Measurements from ENCODE around the gene FOXF1.

Gene FOXF1

DNA sequence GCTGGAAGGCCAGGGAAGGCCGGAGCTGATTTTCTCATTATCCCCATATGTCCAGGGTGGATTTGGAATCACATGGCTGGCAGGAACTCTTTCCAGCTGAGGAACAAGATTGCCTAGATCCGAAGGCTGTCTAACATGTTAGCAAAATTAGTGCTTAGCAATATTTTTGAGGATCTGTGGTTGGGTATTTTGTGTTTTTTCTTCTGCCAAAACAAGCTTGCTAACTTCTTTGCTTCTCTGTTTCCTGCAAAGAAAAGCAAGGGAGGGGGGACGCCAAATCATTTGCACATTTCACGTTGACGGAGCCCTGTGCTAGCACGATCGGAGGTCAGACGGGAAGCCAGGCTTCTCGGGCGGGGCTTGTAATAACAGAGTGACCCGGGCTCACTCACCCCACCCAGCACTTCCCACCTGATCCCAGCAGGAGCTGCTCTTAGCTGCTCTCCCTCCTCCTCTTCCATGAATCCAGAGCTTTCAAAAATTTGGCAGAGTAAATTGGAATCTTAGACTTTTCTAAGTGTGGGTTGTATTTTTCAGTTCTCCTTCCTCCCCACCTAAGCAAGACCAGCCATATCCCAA is 33.3 kb upstream of the FOXF1 start:
- H3K4me3 ChIP-seq (ENCODE audit: low read length): no peak overlapping the region
- H3K9me3 ChIP-seq (ENCODE audit: insufficient read depth, low read depth, low read length): peaks cover 3% of the 10 kb centered on the region; the same call in 1 of the 2 replicates

DNA sequence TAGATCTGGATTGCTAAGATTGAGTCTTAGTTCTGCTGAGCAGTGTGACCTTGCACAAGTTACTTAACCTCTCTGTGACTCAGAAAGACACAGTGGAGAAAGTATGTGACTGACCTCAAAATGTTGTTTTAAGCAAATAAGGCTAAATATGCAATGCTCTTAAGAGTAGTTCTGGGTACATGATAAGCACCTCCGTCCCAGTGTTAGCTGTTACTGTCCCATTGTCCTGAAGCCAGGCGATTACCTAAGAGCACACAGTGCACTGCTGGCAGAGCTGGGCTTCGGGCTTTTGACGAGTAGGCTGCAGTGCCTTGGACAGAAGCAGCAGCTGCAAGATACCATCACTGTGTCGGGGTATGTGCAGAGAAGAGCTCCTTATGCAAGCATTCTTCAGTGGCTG is 32.7 kb upstream of the FOXF1 start:
- Histone ChIP-seq H3K4me1 (ENCODE audit: insufficient read depth, low read length) (no peaks in the 10 kb centered on the region), H3K27me3 (ENCODE audit: insufficient read depth, low read length) (0 out of 2 replicates have a peak, but pooled peaks cover 6% of the 10 kb centered on the region), H3K36me3 (ENCODE audit: insufficient read depth, low read length) (no peaks in the 10 kb centered on the region), H3K4me3 (ENCODE audit: low read length) (no peak overlapping the region), H3K27ac (ENCODE audit: low read depth, low read length) (no peak overlapping the region), H3K9ac (ENCODE audit: low read depth, low read length) (no peak overlapping the region), H3K9me3 (ENCODE audit: insufficient read depth, low read depth, low read length) (no peaks in the 10 kb centered on the region)
- WGBS: 90% methylated on average over 5 of the region's 5 CpGs

More for the DNA sequence above, 33.3 kb upstream of the FOXF1 start:
- Histone ChIP-seq H3K27me3 (ENCODE audit: insufficient read depth, low read length) (0 out of 2 replicates have a peak, but pooled peaks cover 6% of the 10 kb centered on the region), H3K27ac (ENCODE audit: low read depth, low read length) (no peak overlapping the region), H3K9ac (ENCODE audit: low read depth, low read length) (no peak overlapping the region), H3K36me3 (ENCODE audit: insufficient read depth, low read length) (no peaks in the 10 kb centered on the region), H3K4me1 (ENCODE audit: insufficient read depth, low read length) (no peaks in the 10 kb centered on the region)
- 41% methylated on average over 11 of the region's 11 CpGs for WGBS

DNA sequence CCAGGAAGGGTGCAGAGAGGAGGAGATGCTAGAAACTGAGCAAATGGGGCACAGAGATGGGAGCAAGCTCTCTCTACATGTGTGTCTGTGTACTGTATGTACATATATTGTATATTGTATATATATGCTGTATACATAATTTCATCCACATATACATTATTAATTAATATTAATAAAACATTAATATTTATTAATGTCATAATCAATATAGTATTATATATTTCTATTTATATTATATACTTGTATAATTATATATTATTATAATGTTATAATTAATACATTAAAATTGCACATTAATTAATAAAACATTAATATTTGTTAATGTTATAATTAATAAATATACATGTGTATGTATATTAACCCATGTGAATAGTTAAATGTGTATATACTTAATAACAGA is 31.5 kb upstream of the FOXF1 start:
- Histone ChIP-seq H3K4me1 (ENCODE audit: insufficient read depth, low read length) (no peaks in the 10 kb centered on the region), H3K27me3 (ENCODE audit: insufficient read depth, low read length) (0 out of 2 replicates have a peak, but pooled peaks cover 6% of the 10 kb centered on the region), H3K4me3 (ENCODE audit: low read length) (no peak overlapping the region), H3K9ac (ENCODE audit: low read depth, low read length) (no peak overlapping the region), H3K9me3 (ENCODE audit: insufficient read depth, low read depth, low read length) (no peaks in the 10 kb centered on the region), H3K36me3 (ENCODE audit: insufficient read depth, low read length) (no peaks in the 10 kb centered on the region), H3K27ac (ENCODE audit: low read depth, low read length) (no peak overlapping the region)

DNA sequence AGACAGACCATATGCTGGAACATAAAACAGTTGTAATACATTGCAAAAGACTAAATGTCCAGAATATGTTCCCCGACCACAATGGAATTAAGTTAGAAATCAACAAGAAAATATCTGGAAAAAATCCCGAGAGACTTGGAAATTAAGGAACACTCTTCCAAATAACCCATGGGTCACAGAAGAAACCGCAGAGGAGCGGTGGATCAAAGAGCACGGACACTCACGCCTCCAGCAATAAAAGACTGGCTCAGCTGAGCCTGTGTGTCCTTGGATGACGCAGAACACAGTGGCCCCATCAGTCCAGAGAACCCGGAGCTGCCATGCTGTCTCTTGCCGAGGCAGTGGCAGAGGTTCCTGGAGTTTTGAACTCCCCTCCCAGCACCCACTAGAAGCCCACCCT is 30.9 kb upstream of the FOXF1 start:
- H3K4me3 ChIP-seq (ENCODE audit: low read length): no peak overlapping the region
- no peak overlapping the region for H3K9ac ChIP-seq (ENCODE audit: low read depth, low read length)
- H3K4me1 ChIP-seq (ENCODE audit: insufficient read depth, low read length): no peaks in the 10 kb centered on the region
- H3K36me3 ChIP-seq (ENCODE audit: insufficient read depth, low read length): no peaks in the 10 kb centered on the region
- H3K27ac ChIP-seq (ENCODE audit: low read depth, low read length): no peak overlapping the region
- WGBS: 94% methylated on average over 9 of the region's 9 CpGs
- H3K9me3 ChIP-seq (ENCODE audit: insufficient read depth, low read depth, low read length): peaks cover 5% of the 10 kb centered on the region; the same call in 1 of the 2 replicates
- 0 out of 2 replicates have a peak, but pooled peaks cover 6% of the 10 kb centered on the region for H3K27me3 ChIP-seq (ENCODE audit: insufficient read depth, low read length)

DNA sequence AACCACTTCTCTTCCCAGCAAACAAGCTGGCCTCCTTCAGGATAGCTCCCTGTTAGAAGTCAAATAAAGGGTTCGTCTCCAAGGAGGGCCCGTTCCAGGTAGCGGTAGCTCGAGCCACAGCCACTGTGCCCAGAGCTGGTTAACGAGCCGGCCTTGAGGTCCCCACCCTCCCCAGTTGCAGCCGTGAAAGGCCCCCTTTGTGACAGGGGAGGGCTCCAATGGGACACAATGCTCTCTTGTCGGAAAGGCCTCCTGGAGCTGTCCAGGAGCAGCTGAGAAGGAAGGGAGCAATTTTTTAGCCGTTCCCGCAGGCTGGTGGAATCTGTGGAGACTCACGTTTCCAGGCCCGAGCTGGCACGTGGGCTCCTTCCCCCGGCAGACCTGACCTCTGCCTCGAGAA is 29.9 kb upstream of the FOXF1 start:
- Histone ChIP-seq H3K27ac (ENCODE audit: low read depth, low read length) (no peak overlapping the region), H3K9me3 (ENCODE audit: insufficient read depth, low read depth, low read length) (peaks cover 5% of the 10 kb centered on the region; the same call in 1 of the 2 replicates), H3K4me3 (ENCODE audit: low read length) (no peak overlapping the region), H3K27me3 (ENCODE audit: insufficient read depth, low read length) (peaks cover 11% of the 10 kb centered on the region), H3K9ac (ENCODE audit: low read depth, low read length) (no peak overlapping the region), H3K36me3 (ENCODE audit: insufficient read depth, low read length) (no peaks in the 10 kb centered on the region), H3K4me1 (ENCODE audit: insufficient read depth, low read length) (no peaks in the 10 kb centered on the region)
- WGBS: 80% methylated on average over 15 of the region's 15 CpGs

DNA sequence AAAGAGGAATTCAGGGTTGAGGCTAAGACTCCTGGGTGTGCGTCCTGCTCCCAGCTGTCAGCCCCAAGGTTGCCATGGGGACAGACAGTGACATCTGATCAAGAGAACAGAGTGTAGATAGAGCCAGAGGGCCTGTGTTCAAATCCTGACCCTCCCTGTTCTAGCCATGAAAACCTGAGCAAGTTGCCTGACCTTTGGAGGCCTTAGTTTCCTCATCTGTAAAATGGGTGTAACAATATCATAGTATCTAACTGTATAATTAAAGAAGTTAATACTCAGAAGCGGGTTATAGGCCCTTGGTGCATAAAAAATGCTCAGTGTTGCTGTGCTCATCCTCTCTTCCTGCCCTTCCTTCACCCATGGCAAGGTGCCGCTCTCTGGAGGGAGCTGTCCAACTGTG is 28.7 kb upstream of the FOXF1 start:
- Histone ChIP-seq H3K27me3 (ENCODE audit: insufficient read depth, low read length) (peaks cover 20% of the 10 kb centered on the region), H3K4me1 (ENCODE audit: insufficient read depth, low read length) (no peaks in the 10 kb centered on the region), H3K9ac (ENCODE audit: low read depth, low read length) (no peak overlapping the region), H3K4me3 (ENCODE audit: low read length) (no peak overlapping the region), H3K27ac (ENCODE audit: low read depth, low read length) (no peak overlapping the region), H3K36me3 (ENCODE audit: insufficient read depth, low read length) (no peaks in the 10 kb centered on the region), H3K9me3 (ENCODE audit: insufficient read depth, low read depth, low read length) (peaks cover 5% of the 10 kb centered on the region; the same call in 1 of the 2 replicates)
- 96% methylated on average over 3 of the region's 3 CpGs for whole genome bisulfite sequencing

DNA sequence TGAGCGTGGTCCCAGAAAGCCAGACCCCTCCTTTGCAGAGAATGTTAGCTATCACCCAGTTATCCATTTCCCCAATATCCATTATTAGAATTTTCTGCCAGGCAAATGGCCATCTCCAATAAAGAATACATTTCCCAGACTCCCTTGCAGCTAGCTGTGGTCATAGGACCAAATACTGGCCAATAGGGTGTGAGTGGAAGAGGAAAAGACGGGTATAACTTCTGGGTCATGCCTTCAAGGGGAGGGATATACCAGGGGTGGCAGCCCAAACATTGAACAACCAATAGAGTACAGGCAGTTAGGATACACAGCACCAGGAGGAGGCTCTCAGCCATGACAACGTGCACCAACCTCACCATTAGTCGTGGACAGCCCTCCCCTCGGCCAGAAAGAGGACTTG is 26.1 kb upstream of the FOXF1 start:
- no peak overlapping the region for H3K9ac ChIP-seq (ENCODE audit: low read depth, low read length)
- H3K9me3 ChIP-seq (ENCODE audit: insufficient read depth, low read depth, low read length): peaks cover 5% of the 10 kb centered on the region; the same call in 1 of the 2 replicates
- no peak overlapping the region for H3K4me3 ChIP-seq (ENCODE audit: low read length)
- 89% methylated on average over 5 of the region's 5 CpGs for WGBS
- H3K4me1 ChIP-seq (ENCODE audit: insufficient read depth, low read length): no peaks in the 10 kb centered on the region
- no peak overlapping the region for H3K27ac ChIP-seq (ENCODE audit: low read depth, low read length)
- H3K27me3 ChIP-seq (ENCODE audit: insufficient read depth, low read length): peaks cover 42% of the 10 kb centered on the region
- H3K36me3 ChIP-seq (ENCODE audit: insufficient read depth, low read length): no peaks in the 10 kb centered on the region

DNA sequence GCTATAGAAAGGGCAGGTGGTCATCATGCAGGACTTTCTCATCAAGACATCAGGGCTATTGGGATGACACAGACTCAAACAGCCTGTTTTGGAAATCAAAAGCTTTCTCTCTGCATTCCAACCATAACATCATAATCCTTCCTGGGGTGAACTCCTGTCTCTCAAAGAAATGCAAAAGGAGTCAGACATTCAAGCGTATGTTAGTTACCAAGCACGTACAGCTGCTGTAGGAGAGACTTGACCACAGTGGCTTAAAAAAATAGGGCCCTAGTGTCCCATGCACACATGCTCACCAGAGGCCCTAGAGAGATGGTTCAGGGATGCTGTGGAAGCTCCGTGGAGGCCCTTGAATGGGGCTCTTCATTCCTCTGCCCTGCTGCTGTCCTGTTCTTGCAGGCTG is 24.6 kb upstream of the FOXF1 start:
- Histone ChIP-seq H3K4me1 (ENCODE audit: insufficient read depth, low read length) (no peaks in the 10 kb centered on the region), H3K27me3 (ENCODE audit: insufficient read depth, low read length) (peaks cover 57% of the 10 kb centered on the region), H3K9me3 (ENCODE audit: insufficient read depth, low read depth, low read length) (peaks cover 5% of the 10 kb centered on the region; the same call in 1 of the 2 replicates), H3K36me3 (ENCODE audit: insufficient read depth, low read length) (no peaks in the 10 kb centered on the region), H3K9ac (ENCODE audit: low read depth, low read length) (no peak overlapping the region), H3K4me3 (ENCODE audit: low read length) (no peak overlapping the region), H3K27ac (ENCODE audit: low read depth, low read length) (no peak overlapping the region)
- WGBS: 60% methylated on average over 3 of the region's 3 CpGs

DNA sequence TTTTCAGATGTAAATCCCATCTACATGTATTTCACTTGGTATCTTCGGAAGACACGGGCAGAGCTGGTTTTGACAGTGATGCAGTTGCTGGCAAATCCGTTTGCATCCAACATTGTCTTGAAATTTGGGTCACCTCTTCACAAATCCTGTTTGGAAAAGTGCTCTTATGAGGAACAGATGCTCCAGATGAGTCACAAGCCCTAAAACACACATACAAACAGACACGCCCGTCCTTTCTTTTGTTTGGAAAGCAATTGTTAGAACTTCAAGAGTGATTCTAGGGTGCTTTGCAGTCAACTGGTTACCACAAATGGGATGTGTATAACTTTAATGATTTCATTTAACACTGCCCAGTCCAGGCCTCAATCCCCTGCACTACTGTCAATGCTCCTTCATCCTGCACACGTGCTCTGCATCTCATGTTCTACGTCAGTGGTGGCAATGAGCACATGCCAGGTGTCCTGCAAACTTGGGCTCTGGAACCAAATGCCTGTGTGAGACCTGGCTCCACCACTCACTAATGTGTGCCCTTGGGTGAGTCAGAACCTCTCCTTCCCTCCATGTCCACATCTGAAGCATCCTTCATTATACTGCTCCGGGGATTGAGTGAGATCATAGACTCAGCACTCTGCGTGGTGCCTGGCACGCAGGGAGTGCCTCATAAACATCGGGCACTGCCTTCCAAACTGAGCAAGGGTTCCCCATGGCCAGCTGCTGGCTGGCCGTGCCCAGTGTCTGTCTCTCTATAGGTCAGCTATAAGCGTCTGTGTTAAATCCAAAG is 19.3 kb upstream of the FOXF1 start:
- Histone ChIP-seq H3K9me3 (ENCODE audit: insufficient read depth, low read depth, low read length) (no peaks in the 10 kb centered on the region), H3K4me1 (ENCODE audit: insufficient read depth, low read length) (peaks cover 2% of the 10 kb centered on the region; the same call in 1 of the 2 replicates), H3K36me3 (ENCODE audit: insufficient read depth, low read length) (no peaks in the 10 kb centered on the region), H3K4me3 (ENCODE audit: low read length) (no peak overlapping the region), H3K27ac (ENCODE audit: low read depth, low read length) (no peak overlapping the region), H3K9ac (ENCODE audit: low read depth, low read length) (no peak overlapping the region), H3K27me3 (ENCODE audit: insufficient read depth, low read length) (peaks cover 100% of the 10 kb centered on the region)
- WGBS: 79% methylated on average over 12 of the region's 13 CpGs

DNA sequence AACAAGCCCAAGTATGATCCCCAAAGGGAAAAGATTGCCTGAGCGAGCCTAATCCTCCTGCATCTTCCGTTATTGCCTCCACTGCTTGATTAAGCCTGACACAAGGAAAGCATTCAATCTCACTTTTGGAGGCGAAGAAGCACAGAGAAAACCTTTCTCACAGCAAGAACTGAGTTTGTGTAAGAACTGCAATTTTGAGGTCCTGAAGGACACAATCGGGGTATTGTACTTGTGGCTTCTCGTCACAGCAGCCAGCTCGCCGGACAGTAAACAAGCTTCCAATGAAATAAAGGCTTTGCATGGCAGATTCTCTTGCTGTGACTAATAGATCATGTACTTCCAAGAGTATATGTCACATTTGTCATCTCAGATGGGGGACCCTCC is 18.7 kb upstream of the FOXF1 start:
- Histone ChIP-seq H3K4me1 (ENCODE audit: insufficient read depth, low read length) (peaks cover 2% of the 10 kb centered on the region), H3K27me3 (ENCODE audit: insufficient read depth, low read length) (peaks cover 100% of the 10 kb centered on the region), H3K9me3 (ENCODE audit: insufficient read depth, low read depth, low read length) (no peaks in the 10 kb centered on the region), H3K27ac (ENCODE audit: low read depth, low read length) (no peak overlapping the region), H3K4me3 (ENCODE audit: low read length) (no peak overlapping the region), H3K36me3 (ENCODE audit: insufficient read depth, low read length) (no peaks in the 10 kb centered on the region), H3K9ac (ENCODE audit: low read depth, low read length) (no peak overlapping the region)
- WGBS: 88% methylated on average over 7 of the region's 7 CpGs

DNA sequence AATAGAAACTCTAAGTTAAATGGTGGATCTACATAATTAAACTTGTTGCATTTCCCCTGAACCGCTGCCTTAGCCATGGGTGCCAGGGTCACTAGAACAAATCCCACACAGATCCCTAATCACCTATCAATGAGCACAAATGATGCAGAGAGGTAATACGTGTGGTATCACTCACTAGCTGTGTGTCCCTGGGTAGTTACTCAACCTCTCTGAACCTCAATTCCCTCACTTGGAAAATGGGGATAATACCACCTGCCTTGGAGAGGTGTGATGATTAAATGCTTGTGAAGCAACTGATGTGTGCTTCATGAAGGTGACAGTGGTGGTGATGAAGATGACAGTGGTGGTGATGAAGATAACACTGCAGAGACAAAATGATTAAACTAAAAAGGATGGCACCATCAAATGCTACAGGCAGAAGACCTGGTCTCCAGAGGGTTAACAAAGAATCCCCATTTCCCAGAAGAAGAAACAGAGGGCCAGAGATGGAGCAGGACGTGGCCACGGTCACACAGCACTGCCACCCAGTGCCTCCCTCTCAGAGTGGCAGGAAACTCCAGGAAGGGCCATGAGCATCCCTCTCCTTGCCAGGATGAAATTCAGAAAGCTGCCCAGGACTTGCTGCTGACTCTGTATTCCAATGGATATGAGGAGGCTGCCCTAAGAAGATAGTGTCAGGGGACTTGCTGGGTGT is 17.9 kb upstream of the FOXF1 start:
- no peak overlapping the region for H3K27ac ChIP-seq (ENCODE audit: low read depth, low read length)
- peaks cover 6% of the 10 kb centered on the region for H3K4me1 ChIP-seq (ENCODE audit: insufficient read depth, low read length)
- no peak overlapping the region for H3K4me3 ChIP-seq (ENCODE audit: low read length)
- no peak overlapping the region for H3K9ac ChIP-seq (ENCODE audit: low read depth, low read length)
- peaks cover 100% of the 10 kb centered on the region for H3K27me3 ChIP-seq (ENCODE audit: insufficient read depth, low read length)
- 73% methylated on average over 4 of the region's 4 CpGs for WGBS
- no peaks in the 10 kb centered on the region for H3K36me3 ChIP-seq (ENCODE audit: insufficient read depth, low read length)
- H3K9me3 ChIP-seq (ENCODE audit: insufficient read depth, low read depth, low read length): no peaks in the 10 kb centered on the region
